GM12872 (cell line): Measurements from ENCODE around the gene TBC1D4.

ENCODE experiments used
- TF ChIP-seq, protein P1 (sequence below): IDR thresholded peaks from 3 replicates; pipeline ENCODE4 v1.5.1; 2011; ENCODE audit warnings: low read depth, mild to moderate bottlenecking, low read length, moderate library complexity; ENCODE audit not compliant: insufficient read depth

The TBC1D4 gene

DNA sequence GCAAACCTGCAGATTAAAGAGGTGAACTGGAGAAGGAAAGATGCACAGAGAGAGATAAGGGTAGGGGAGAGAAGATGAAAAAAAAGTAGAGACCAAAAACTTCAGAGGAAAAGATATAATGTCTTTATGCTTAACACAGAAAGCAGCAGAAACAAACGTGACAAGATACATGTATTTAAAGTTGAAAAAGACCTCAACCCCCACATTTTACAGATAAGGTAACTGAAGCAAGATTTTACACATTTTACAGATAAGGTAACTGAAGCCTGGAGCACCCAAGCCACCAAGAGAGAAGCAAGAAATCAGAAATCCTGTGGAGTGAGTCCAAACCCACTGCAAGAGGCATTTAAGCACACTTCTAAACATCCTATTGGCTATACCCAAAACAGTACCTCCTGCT is 185.3 kb downstream of the TBC1D4 start:
- TF ChIP-seq, protein P1, sequence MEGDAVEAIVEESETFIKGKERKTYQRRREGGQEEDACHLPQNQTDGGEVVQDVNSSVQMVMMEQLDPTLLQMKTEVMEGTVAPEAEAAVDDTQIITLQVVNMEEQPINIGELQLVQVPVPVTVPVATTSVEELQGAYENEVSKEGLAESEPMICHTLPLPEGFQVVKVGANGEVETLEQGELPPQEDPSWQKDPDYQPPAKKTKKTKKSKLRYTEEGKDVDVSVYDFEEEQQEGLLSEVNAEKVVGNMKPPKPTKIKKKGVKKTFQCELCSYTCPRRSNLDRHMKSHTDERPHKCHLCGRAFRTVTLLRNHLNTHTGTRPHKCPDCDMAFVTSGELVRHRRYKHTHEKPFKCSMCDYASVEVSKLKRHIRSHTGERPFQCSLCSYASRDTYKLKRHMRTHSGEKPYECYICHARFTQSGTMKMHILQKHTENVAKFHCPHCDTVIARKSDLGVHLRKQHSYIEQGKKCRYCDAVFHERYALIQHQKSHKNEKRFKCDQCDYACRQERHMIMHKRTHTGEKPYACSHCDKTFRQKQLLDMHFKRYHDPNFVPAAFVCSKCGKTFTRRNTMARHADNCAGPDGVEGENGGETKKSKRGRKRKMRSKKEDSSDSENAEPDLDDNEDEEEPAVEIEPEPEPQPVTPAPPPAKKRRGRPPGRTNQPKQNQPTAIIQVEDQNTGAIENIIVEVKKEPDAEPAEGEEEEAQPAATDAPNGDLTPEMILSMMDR, result no peak

GRCh38 chr13:75295201-75295600 is 186.8 kb downstream of the TBC1D4 start:
- TF ChIP-seq, protein P1, result no peak

- TF ChIP-seq, protein P1, result no peak
Observed at GRCh38 chr13:75294110-75294509, 187.9 kb downstream of the TBC1D4 start.

DNA sequence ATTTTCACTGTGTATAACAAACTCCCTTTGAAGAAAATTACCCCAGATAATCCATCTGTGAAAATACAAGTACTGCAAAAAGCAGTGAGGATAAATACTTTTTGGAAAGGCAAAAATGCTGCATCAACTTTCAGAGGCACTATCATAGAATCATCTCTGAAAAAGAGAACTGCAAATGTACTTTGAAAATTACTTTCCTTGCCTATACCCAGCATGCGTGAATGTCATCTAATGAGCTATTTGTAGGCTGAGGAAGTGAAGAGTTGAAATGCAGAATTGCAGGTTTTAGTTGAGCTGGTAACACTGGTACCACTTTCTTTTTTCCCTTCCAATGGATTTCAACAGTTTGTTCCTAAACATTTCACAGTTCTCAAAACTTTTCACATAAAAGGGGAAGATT is 196.7 kb downstream of the TBC1D4 start:
- TF ChIP-seq, protein P1, result no peak

- TF ChIP-seq, protein P1, result no peak
Observed at GRCh38 chr13:75279834-75280369, 202.1 kb downstream of the TBC1D4 start.

GRCh38 chr13:75271846-75272245 is 210.1 kb downstream of the TBC1D4 start:
- TF ChIP-seq, protein P1, result no peak

DNA sequence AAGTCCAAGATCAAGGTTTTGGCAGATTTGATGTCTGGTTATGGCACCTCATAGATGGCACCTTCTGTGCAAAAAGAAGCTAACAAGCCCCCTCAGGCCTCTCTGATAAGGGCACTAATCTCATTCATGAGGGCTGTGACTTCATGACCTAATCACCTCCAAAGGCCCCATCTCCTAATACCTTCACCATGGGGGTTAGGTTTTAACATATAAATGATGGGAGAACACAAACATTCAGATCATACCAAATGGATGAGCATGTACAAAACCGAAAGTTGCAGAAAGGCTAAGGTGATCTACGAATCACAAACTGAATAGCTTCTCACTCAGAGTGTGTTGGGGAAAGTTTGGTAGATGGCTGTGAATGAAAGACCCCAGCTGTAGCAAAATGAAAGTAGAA is 217.4 kb downstream of the TBC1D4 start:
- TF ChIP-seq, protein P1, result no peak

- TF ChIP-seq, protein P1, result no peak
Observed at GRCh38 chr13:75263741-75264407, 218.1 kb downstream of the TBC1D4 start.
